Stimulated activated CD8-positive, alpha-beta memory T cell treated with anti-CD3 and anti-CD28 coated beads, Interleukin-7, amount 100 ng/mL, for 1 hour (primary cell): ENCODE data around the gene DEGS2.
"Not testable (repeated sequence)": the region's sequence is repeated elsewhere in the genome, so short reads cannot be mapped to it uniquely, and the experiment has no call there.

Experiments used
- DNase-seq, 2 donors: peaks; one replicate each; pipeline ENCODE4 v3.0.0-alpha.2; 2020; ENCODE audit warnings: low read depth in 2 of 2

The DEGS2 gene

DNA sequence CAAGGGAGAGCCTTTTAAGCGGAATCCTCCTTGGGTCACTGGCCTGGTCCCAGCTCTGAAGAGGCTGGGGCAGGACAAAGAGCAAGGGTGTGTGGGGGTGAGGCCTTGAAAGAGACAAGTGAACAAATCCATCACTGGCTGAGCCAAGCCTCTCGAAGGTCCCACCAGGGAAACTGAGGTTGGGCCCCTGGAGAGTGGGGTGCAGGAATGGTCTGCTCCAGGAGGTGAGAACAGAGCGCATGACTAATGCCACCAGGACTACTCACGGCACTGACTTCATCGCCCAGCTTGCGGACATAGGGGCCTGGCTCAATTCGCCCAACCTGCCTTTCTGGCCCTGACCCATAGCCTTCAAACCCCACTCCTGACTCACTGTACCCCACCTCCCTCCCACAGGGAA lies 19.2 kb upstream of the DEGS2 start:
- DNase-seq: no peak

DNA sequence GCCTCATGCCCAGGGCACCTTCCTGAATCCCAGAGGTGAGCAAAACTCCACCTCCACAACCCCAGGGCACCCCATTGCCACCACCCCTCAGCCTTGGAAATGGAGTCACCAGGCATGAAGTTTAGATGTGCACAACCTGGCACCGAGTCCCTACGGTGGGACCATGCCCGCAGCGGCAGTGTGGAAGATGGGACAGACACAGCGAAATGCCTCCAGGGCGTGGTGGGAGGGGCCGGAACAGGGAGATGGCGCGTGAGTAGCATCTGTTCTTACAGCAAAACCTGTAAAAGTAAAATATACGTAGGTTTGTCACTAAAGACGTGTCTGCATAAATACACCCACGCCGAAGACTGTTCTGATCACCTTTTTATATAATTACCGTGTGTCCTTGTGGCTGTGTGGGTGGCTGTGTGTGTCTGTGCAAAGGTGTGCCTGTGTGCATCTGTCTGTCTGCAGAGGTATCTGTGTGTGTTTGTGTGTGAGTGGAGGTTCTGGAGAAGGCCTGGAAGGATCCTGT lies 17.4 kb upstream of the DEGS2 start:
- DNase-seq: no peak

DNA sequence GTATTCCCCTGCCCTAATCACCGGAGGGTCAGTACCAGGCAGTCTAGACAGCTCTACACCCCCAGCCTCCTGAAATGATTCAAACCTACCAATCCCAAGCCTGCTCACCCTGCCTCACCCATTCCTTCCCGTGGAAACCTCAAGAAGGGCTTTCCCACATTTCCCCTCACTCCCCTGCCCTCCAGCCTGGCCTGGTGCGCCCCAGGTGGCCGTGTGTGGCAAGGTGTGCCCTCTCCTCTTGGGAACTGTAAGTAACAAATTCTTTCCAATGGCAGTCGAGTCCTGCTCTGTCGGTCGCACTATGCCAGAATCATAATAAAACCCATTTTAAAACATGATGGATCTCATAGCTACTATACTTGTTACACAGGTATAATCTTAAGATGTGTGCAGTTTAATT lies 13.9 kb upstream of the DEGS2 start:
- no peak for DNase-seq

DNA sequence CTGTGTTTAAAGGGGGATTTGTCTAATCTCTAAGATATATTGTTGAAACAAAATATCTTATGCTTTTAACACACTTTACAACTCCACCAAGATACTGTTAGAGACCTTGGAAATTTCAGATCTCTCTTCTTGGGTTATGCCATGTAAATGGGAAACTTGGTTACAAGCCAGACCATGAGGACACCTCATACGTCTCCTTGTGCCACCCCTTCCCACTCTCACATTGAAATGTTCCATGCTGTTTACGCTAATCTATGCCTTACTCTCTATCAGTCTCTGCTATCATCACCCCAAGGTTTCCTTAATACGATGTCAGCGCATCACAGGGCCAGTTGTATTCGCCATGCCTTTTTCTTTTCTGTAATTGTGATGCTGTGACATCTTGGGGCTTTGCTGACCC lies 13.4 kb upstream of the DEGS2 start:
- DNase-seq: no peak

DNA sequence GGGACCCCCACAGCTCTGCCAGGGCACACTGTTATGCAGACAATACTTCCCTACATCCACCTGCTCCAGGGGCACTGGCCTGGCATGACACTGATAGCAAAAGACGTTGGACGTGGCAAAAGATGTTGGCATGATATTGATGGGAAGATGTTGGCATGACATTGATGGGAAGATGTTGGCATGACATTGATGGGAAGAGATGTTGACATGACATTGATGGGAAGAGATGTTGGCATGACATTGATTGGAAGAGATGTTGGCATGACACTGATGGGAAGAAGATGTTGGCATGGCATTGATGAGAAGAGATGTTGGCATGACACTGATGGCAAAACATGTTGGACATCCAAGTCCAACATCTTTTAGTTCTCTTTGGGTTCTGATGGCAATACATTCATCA lies 11.4 kb upstream of the DEGS2 start:
- DNase-seq: no peak

DNA sequence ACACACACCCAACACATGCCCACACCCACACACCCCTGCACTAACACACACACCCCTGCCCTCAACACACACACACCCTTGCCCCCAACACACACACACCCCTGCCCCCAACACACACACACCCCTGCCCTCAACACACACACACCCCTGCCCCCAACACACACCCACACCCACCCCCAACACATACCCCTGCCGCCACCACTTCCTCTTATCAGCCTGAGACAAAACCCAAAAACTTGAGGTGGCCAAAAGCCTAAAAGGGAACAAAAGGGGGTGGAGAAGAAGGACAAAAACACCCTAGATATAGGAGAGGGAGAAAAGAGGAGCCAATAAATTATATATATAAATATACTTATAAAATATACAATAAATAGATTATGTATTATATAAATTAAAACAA lies 9.1 kb upstream of the DEGS2 start:
- DNase-seq: no peak

DNA sequence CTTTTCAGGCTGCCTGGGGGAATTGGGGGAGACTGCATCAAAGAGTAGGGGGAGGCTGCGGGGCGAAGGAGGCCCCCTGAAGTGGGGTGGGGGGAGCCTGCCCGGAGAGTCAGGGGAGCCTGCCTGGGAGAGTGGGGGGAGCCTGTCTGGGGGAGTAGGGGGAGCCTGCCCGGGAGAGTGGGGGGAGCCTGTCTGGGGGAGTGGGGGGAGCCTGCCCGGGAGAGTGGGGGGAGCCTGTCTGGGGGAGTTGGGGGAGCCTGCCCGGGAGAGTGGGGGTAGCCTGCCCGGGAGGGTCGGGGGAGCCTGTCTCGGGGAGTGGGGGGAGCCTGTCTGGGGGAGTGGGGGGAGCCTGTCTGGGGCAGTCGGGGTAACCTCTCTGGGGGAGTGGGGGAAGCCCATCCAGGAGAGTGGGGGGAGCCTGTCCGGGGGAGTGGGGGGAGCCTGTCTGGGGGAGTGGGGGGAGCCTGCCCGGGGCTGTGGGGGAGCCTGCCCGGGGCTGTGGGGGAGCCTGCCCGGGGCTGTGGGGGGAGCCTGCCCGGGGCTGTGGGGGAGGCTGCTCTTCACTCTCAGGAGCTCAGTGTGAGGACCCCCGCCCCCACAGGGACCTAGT lies 6.5 kb upstream of the DEGS2 start:
- DNase-seq: no peak

DNA sequence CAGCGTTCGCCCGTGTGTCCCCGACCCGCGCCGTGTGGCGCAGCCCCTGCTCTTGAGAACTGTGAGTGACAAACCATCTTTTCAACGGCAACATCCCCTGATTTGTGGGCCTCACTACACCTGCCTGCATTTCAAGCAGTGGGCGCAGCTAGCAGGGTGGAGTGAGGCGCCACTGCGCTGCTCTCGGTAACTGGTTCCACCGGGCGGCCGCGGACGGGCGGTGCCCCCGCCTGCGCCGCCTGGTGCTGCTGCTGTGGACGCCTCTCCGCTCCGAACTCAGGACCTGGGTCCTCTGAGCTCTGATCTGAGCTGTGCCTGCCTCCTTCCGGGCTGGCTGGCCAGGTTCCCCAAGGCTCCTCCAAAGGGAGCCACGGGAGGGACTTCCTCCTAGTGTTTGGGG lies 5.9 kb upstream of the DEGS2 start:
- no peak for DNase-seq

DNA sequence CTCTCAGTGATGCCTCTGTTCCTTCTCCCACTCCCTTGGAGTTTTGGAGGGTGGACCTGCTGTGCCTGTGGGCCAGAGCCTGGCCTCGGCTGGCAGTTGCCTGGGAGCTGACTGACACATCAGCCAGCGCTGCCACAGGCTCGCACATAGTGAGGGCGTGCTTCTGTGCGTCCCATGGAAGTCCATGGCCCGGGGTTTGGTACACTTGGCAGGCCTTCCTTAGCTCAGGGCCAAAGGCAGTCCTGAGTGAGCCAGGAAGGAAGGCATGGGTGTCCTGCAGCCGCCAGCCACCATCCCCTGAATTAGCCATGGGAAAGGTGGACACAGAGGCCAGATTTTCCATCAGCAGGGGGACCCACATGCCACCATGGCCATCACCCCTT lies 1.1 kb upstream of the DEGS2 start:
- no peak for DNase-seq

DNA sequence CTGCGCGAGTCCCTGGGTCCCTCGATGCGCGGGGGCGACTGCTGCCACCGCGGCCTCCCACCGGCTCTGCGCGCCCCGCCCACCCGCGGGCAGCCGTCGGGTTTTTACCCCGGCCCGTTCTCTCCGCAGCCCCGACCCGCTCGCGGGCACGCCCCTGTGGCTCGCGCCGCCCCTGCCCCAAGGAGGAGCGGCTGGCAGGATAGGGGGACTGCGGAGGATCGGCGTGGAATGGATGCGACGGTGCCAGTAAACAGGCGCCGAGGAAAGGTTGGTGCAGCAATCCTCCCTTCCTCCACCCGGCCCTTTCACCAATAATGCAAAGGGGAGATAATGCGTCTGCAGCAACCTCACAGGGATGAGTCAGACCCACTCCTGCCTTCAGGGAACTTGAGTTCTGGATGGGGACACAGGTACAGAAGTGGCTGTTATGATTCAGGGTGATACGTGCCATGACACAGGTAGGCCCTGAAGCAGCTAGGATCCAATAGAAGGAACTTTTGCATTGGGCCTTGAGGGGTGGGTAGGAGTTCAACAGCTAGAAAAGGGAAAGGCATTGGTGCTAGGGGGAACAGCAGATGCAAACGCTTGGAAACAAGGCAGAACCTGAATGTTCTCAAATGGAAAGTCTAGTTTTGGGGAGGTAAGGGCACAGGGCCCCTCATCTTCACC lies 554 bp upstream of the DEGS2 start:
- DNase-seq: no peak

DNA sequence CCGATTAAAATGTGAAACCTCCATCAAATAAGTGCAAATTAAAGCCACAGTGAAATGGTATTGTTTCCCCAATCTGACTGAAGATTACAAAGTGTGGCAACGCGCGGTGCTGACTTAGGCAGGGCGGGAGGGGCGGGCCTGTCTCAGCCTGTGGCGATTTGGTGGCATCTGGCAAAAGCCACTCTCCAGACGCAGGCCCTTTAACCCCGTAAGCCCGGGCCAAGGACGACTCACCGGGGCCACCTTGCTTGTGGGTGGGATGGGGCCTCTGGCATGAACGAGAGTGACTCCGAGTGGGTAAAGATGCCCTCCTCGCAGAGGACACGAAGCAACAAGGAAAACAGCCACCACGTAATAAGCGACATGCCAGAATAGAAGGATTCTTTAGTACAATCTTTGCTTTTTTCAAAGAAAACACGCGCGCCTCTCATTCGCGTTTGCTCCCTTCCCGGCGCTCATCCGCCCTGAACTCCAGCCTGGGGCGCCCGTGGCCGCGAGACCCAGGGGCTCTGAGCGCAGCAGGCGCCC lies 815 bp downstream of the DEGS2 start:
- no peak for DNase-seq

DNA sequence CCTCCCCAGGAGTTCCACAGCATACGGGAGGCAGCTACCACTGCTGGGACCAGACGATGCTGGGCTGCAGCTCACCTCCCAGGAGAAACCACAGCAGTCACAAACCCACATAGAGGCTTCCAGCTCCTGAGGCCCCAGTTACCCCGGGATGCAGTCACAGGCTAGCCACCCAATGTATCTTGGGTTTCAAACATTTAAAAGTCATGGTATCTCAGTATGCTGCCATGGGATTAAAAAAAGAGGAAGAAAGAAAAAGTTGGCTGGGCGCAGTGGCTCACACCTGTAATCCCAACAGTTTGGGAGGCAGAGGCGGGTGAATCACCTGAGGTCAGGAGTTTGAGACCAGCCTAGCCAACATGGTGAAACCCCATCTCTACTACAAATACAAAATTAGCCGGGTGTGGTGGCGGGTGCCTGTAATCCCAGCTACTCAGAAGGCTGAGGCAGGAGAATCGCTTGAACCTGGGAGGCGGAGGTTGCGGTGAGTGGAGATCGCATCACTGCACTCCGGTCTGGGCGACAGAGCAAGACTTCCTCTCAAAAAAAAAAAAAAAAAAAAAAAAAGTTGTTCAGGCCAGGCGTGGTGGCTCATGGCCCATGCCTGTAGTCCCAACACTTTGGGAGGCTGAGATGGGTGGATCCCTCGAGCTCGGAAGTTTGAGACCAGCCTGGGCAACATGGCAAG lies 1.8 kb downstream of the DEGS2 start:
- DNase-seq: not testable (repeated sequence)

DNA sequence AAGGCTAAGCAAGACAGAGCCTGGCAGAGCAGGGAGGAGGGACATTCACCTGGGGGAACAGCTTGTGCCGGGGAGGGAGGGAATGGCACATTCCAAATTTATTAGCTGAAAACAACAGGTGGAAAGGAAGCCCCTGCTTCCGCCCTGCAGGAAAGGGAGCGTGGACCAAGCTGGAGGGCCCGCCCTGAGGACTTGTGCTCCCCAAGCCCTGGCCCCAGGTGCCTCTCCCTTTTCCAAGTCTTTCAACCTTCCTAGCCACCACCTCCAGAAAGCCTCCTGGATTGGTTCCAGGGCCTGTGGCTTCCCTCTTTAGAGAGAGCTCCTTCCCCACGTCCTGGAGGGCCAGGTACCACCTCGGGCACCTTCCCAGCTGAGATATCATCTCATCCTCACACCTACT lies 2.7 kb downstream of the DEGS2 start:
- DNase-seq: no peak

DNA sequence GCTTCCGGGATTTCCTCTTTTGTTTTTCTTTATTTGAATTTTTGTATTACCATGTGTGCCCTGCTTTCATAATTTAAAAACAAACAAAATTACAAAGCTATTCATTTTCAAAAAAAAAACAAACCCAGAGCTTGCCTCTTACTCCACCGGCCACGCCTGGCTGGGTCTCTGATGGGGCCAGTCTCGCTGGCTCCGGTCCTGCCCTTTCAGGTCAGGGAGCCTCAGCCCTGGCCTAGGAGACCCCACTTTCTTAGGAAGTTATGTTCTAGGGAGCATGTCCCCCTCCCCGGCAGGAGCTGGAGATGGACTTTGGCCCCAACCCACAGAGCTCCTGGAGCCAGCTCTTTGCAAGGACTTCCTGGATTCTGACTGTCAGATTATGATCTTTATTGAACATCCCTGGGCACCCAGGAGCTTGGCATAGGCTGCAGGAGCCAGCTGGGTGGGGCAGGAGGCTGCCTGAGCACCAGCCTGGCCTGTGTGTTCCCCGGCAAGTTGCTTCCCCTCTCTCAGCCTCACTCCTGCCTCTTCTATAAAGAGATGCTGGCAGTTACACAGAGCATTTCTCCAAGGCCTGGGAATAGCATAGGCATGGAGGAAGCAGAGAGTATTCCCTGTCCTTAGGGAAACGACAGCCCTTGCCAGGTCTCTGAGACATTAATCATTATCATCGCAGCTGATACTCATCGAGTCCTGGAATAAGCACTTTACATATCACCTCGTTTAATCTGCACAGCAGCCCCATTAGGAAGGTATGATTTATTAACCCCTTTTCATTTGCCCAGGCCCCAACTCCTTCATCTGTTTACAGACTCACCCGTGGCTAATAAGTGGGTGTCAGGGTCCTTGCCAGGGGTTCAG lies 3.5 kb downstream of the DEGS2 start:
- DNase-seq: no peak

DNA sequence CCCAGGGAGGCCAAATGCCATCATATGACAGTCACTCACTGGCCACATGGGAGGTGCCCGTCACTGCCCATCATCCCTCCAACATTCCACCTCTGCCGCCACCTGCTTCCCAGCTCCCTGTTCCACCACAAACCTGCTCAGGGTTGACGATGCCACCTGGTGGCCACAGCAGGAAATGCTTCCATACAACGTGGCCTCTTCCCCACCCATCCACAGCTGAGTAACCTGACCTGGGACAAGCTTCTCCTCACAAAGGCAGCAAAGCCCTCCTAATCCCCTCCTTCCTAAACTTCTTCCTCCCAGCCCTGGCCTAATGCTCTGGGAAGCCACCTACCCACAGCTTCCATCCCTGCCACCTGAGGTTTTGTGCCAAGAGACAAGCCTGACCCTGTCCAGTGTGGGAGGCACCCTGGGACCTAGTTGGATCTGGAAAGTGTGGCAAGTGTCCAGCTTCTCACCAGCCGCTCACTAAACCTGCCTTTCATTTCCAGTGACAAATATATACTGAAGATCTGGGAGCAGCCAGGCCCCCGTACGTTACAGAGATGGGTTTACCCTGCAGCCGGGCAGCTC lies 4.3 kb downstream of the DEGS2 start:
- no peak for DNase-seq

DNA sequence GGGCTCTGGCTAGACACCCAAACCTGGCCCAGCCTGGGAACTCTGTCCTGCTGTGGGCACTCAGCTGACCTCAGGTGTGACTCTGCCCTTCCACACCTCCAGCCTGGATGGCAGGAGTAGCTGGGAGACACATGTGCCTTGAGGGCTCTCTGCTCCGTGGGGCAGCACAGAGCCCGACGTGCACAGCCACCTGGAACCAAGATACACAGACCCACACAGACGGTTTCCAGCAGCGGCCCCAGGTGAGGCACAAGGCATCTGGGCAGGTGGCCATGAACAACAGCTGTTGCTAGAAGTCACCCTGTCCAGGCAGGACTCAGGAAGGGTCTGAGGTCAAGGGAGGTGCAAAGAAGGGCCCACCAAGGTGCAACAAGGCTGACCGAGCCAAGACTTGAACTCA lies 5.9 kb downstream of the DEGS2 start:
- no peak for DNase-seq

DNA sequence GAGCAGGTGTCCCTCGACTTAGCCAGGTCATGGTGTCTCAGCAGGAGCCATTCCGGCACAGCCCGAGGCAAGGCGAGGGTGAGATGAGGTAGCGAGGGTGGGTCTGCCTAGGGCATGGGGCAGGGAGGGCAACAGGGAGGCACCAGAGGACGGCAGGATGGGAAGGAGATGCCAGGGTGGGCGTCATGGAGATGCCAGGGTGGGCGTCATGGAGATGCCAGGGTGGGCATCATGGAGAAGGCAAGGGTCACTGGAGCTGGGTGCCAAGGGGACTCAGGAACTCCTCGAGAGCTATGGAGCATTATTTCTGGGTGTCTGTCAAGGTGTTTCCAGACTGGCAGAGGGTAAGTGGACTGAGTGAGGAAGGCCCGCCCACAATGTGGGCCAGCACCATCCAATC lies 7.4 kb downstream of the DEGS2 start:
- DNase-seq: no peak

DNA sequence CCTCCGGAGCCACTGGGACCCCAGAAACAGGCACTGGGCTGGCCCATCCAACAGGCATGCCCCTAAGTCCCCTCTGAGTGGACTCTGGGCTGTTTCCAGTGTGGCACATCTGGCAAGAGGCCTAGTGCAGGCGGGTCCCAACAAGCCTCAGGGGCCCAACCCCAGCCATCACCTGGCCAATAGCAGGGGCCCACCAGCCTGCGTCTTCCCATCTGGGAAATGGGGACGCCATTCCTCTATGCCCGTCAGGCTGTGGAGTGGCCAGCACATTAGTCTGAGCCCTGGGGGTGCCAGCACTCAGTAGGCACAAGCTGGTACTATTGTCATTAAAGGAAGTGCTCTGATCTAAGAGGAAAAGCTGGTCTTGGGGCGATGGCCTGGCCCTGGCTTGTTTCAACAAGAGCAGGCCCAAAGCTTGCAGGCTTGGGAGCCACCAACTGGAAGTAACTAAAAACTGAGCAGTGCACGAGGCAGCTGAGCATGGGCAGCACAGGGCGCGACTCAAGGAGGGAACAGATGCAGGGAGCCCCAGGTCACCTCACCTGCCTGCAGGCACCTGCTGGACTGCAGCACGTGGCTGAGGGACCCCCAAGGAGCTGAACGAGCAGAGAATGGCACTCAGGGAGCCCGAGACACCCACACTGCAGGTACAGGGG lies 8.4 kb downstream of the DEGS2 start:
- DNase-seq: no peak

DNA sequence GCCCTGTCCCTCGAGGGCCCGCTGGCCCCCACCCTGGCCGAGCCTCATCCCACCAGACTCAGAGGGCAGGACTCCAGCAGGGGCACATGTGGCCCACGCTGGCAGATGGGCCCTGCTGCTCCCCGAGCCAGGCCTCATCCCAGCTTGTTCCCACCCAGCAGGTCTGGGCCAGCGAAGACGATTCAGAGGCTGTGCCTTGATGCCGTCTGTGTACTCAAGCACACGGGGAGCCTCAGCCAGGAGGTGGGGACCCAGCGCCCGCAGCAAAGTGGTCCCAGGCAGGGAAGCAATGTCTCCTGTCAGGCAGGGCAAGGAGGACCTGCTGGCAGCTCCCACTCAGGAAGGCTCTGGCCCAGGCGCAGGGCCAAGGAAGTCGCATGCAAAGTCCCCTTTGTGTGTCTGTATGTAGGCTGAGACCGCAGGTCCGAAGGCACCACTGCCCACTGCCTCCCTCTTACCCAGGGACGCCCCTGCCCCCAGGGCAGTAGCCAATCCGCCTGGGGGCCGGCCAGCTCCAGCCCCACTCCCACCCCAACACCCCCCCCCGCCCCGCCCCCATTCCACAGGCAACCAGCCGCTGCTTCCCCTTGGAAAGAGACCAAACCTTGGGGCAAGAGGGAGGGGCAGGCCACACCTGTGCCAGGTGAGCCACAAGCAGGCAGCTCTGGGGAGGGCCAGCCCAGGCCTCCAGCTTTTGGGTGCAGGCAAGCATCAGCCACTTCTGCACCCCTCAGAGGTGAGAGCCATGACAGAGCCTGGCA lies 9.4 kb downstream of the DEGS2 start:
- DNase-seq: no peak
